Body of pancreas (tissue), 4 donors: ENCODE data around the gene SLC6A17.

Experiments
- POLR2A ChIP-seq, 3 donors: fragments of 450-650 bp; IDR thresholded peaks; one replicate each; pipeline ENCODE4 v1.6.1; 2016; ENCODE audit warnings: antibody characterized with exemption in 3 of 3, mild to moderate bottlenecking in 2 of 3
- TF ChIP-seq, protein P1 (sequence below), 7 experiments: fragments of 450-650 bp in 4 of 7; fragments of 200-600 bp in 3 of 7; sonication (generic) in 3 of 7; IDR thresholded peaks; one replicate each; pipeline ENCODE4 v1.5.1; 2016 to 2019; ENCODE audit warnings: antibody characterized with exemption in 7 of 7

GRCh38 chr1:110188035-110188618, 37.8 kb downstream of the SLC6A17 start:
- TF ChIP-seq, protein P1, sequence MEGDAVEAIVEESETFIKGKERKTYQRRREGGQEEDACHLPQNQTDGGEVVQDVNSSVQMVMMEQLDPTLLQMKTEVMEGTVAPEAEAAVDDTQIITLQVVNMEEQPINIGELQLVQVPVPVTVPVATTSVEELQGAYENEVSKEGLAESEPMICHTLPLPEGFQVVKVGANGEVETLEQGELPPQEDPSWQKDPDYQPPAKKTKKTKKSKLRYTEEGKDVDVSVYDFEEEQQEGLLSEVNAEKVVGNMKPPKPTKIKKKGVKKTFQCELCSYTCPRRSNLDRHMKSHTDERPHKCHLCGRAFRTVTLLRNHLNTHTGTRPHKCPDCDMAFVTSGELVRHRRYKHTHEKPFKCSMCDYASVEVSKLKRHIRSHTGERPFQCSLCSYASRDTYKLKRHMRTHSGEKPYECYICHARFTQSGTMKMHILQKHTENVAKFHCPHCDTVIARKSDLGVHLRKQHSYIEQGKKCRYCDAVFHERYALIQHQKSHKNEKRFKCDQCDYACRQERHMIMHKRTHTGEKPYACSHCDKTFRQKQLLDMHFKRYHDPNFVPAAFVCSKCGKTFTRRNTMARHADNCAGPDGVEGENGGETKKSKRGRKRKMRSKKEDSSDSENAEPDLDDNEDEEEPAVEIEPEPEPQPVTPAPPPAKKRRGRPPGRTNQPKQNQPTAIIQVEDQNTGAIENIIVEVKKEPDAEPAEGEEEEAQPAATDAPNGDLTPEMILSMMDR (IDR thresholded peaks at IDR 0.05), result no peak
- no peak for TF ChIP-seq POLR2A (IDR thresholded peaks at IDR 0.05)
